LNCAP (cell line): ENCODE data around the gene EXOC6B.

Experiments
- CTCF ChIP-seq: fragments of 450-650 bp; IDR thresholded peaks from 2 replicates; pipeline ENCODE4 v1.5.1; 2017; ENCODE audit warnings: mild to moderate bottlenecking

EXOC6B gene

GRCh38 chr2:72562451-72563153 is 263.2 kb downstream of the EXOC6B start:
- no peak for TF ChIP-seq CTCF

- no peak for TF ChIP-seq CTCF
Measured at GRCh38 chr2:72561621-72562318, 264.1 kb downstream of the EXOC6B start.

GRCh38 chr2:72555943-72556342 is 269.9 kb downstream of the EXOC6B start:
- TF ChIP-seq CTCF = no peak

- TF ChIP-seq CTCF = no peak
Measured at GRCh38 chr2:72554381-72554780, 271.5 kb downstream of the EXOC6B start.

GRCh38 chr2:72548081-72548764 is 277.6 kb downstream of the EXOC6B start:
- no peak for TF ChIP-seq CTCF

- no peak for TF ChIP-seq CTCF
Measured at GRCh38 chr2:72545790-72546189, 280.0 kb downstream of the EXOC6B start.

- TF ChIP-seq CTCF = no peak
Measured at GRCh38 chr2:72544554-72544953, 281.3 kb downstream of the EXOC6B start.
